H1 (cell line): ENCODE data around the gene SUCLG2. TPM values are rescaled to one million over a fixed set of nuclear protein-coding genes. Genes with fewer than 3 reads are reported as not detected.

Experiments
- BRCA1 ChIP-seq: IDR thresholded peaks from 2 replicates; pipeline ENCODE4 v1.6.1; 2012; ENCODE audit warnings: low read depth, low read length, improper control_type of control experiment
- CHD2 ChIP-seq: IDR thresholded peaks from 2 replicates; pipeline ENCODE4 v1.6.1; 2012; ENCODE audit warnings: low read length, improper control_type of control experiment
- HDAC6 ChIP-seq: IDR thresholded peaks from one replicate; pipeline ENCODE4 v1.7.1; 2012; ENCODE audit warnings: low read depth, mild to moderate bottlenecking, inconsistent platforms, low read length, moderate library complexity
- KDM5A ChIP-seq: fragments of 200-600 bp; IDR thresholded peaks from 2 replicates; pipeline ENCODE4 v1.7.1; 2012; ENCODE audit warnings: mild to moderate bottlenecking, low read length, inconsistent platforms, mixed read lengths
- PHF8 ChIP-seq: fragments of 200-600 bp; sonication (generic); conservative IDR thresholded peaks from 2 replicates; pipeline ENCODE4 v1.7.1; 2012; ENCODE audit warnings: low read depth, mild to moderate bottlenecking, inconsistent platforms, low read length, moderate library complexity
- RNF2 ChIP-seq: fragments of 200-900, 300-1000 bp; sonication (generic); IDR thresholded peaks from 2 replicates; pipeline ENCODE4 v1.7.1; 2016; ENCODE audit warnings: borderline replicate concordance, low read depth, mild to moderate bottlenecking, antibody characterized with exemption, low read length; ENCODE audit not compliant: poor library complexity, severe bottlenecking; ENCODE audit errors: missing control alignments
- SP2 ChIP-seq: IDR thresholded peaks from 2 replicates; pipeline ENCODE4 v1.6.1; 2012; ENCODE audit warnings: mild to moderate bottlenecking, low read length, inconsistent platforms
- polyA plus RNA-seq, 7 experiments: library from polyadenylated mRNA; depleted of rRNA in 3 of 7; stranded (reverse) in 5 of 7; unstranded in 2 of 7; fragments of >200 nt in 5 of 7; fragments of 200-250 nt in 2 of 7; gene quantifications; 1 replicate in 5 of 7; 2 replicates in 1 of 7; 4 replicates in 1 of 7; pipeline versions ENCODE4 v1.2.1 to v1.2.3, GENCODE V29; 2011 to 2013; ENCODE audit warnings: missing spikeins in 2 of 7, mixed read lengths in 2 of 7
- total RNA-seq: library from RNA; stranded (reverse); fragmentation: NEBNext Ultra II Directional; extraction: Animal tissue kit (Norgen Biotek cat#: 25700); gene quantifications from 2 replicates; pipeline ENCODE4 v1.2.1, GENCODE V29; 2021
- TF ChIP-seq, protein P1 (sequence below): IDR thresholded peaks from 2 replicates; pipeline ENCODE4 v1.6.1; 2011; ENCODE audit warnings: low read depth, mild to moderate bottlenecking, low read length; ENCODE audit not compliant: insufficient read depth

Gene SUCLG2
- total and polyA plus RNA-seq, 2 of the 8 experiments (the other 6 are each of a cell fraction or from before 2014, with no cell fraction given), result 12.9 to 46.2 TPM

DNA sequence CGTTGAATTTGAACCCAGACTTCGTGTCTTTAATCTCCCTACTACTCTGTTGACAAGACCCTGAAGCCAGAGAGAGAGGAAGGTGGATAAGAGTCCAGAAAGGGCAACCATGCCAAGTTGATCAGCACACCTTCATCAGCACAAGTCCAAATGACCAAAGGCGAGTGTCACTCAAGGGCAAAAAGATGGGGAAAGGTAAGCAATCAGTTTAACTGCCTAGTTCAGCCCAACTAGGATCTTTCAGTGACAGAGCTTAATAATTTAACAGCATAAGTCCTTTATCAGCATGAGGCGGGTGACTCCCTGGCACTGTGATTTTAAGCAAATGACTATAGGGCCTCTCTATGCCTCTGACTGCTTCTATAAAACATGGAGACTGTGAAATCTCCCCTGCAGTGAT is 6.2 kb downstream of the SUCLG2 start (continued):
- TF ChIP-seq, protein P1, sequence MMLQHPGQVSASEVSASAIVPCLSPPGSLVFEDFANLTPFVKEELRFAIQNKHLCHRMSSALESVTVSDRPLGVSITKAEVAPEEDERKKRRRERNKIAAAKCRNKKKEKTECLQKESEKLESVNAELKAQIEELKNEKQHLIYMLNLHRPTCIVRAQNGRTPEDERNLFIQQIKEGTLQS, result no peak
- TF ChIP-seq BRCA1 (no peak), CHD2 (no peak), SP2 (no peak), RNF2 (no peak), PHF8 (no peak), HDAC6 (no peak), KDM5A (no peak)
